ENCODE results near the gene TNFRSF4. TPM values are rescaled to one million over a fixed set of nuclear protein-coding genes. Genes with fewer than 3 reads are reported as not detected.

TNFRSF4 gene
- total RNA-seq, 1 donor from 2014 or later, result not detected

DNA sequence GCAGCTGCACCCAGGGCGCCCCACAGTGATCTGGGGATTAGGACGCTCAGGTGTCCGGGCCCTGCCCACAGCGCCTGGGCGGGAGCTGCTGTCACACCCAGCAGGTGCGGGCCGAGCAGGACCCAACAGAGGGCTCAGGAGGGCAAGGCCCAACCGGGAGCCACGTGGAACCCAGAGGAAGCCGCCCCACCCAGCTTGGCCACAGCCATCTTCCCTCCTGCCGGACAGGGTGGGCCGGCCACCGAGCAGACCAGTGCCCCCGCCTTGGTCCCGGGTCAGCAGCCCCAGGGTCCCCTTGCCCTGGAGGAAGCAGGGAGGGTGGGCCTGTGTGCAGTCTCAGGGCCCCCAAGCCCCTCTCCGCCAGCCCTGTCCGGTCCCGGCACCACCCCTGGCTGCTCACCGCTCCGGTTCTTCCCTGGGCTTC, 46.5 kb downstream of the TNFRSF4 start:
- TF ChIP-seq POLR2A (IDR thresholded peaks at IDR 0.05) (no peak), POLR2AphosphoS5 (IDR thresholded peaks at IDR 0.05; ENCODE audit: insufficient read depth in 1 of 2, low read depth in 1 of 2) (no peak)
- TF ChIP-seq, protein P1, sequence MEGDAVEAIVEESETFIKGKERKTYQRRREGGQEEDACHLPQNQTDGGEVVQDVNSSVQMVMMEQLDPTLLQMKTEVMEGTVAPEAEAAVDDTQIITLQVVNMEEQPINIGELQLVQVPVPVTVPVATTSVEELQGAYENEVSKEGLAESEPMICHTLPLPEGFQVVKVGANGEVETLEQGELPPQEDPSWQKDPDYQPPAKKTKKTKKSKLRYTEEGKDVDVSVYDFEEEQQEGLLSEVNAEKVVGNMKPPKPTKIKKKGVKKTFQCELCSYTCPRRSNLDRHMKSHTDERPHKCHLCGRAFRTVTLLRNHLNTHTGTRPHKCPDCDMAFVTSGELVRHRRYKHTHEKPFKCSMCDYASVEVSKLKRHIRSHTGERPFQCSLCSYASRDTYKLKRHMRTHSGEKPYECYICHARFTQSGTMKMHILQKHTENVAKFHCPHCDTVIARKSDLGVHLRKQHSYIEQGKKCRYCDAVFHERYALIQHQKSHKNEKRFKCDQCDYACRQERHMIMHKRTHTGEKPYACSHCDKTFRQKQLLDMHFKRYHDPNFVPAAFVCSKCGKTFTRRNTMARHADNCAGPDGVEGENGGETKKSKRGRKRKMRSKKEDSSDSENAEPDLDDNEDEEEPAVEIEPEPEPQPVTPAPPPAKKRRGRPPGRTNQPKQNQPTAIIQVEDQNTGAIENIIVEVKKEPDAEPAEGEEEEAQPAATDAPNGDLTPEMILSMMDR (IDR thresholded peaks at IDR 0.05), result no peak
- Histone ChIP-seq H3K27ac (no peak overlapping the region), H3K36me3 (no peaks in the 10 kb centered on the region), H3K27me3 (no peaks in the 10 kb centered on the region), H3K9me3 (no peaks in the 10 kb centered on the region), H3K4me1 (peaks cover 14% of the 10 kb centered on the region), H3K4me3 (no peak overlapping the region)
- intact Hi-C loops (cut with DNase I), result no loop called here
- no peak for DNase-seq (ENCODE audit: extremely low spot score in 2 of 2)

DNA sequence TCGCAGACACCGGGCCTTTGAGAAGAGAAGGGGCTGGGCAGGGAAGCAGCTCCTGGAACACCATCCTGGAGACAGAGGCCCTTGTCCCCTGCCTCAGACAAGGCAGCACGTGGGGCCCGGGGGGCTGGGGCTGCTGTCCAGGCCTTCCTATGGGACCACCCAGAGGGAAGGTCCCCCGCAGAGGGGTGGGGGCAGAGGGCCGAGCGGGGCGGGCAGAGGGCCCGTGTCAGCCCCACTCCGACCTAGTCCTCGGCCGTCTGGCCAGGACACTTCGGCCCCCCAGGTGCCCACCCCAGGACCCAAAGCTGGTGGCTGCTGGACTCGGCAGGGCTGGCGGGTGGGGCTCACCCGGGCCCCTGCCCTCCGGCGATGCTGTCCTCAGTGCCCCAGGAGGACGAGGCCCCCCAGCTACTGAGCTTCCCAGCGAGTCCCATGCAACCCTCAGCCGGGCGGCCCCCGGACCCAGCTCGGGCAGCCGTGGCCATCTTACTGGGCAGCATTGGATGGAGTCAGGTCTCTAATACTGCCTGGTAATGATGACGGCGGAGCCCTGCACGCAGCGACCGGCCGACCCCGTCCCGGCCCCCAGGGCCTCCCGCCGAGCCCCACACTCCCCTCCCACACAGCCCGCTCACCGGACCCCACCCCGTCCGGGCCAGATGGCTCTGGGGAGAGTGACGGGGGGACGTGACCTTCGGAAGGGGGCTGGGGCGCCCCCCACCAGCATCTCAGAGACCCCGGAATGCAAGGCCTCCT, 47.1 kb downstream of the TNFRSF4 start:
- Histone ChIP-seq H3K4me3 (peak overlapping the region in 1 of 2 donors; percentile 46), H3K9me3 (no peaks in the 10 kb centered on the region), H3K27me3 (no peaks in the 10 kb centered on the region), H3K36me3 (no peaks in the 10 kb centered on the region), H3K4me1 (peaks cover 14% of the 10 kb centered on the region), H3K27ac (no peak overlapping the region)
- TF ChIP-seq, protein P1 (IDR thresholded peaks at IDR 0.05), result no peak
- TF ChIP-seq POLR2A (IDR thresholded peaks at IDR 0.05), result no peak
- no peak for TF ChIP-seq POLR2AphosphoS5 (IDR thresholded peaks at IDR 0.05; ENCODE audit: insufficient read depth in 1 of 2, low read depth in 1 of 2)
- intact Hi-C loops (cut with DNase I), result no loop called here
- DNase-seq (ENCODE audit: extremely low spot score in 2 of 2), result no peak

DNA sequence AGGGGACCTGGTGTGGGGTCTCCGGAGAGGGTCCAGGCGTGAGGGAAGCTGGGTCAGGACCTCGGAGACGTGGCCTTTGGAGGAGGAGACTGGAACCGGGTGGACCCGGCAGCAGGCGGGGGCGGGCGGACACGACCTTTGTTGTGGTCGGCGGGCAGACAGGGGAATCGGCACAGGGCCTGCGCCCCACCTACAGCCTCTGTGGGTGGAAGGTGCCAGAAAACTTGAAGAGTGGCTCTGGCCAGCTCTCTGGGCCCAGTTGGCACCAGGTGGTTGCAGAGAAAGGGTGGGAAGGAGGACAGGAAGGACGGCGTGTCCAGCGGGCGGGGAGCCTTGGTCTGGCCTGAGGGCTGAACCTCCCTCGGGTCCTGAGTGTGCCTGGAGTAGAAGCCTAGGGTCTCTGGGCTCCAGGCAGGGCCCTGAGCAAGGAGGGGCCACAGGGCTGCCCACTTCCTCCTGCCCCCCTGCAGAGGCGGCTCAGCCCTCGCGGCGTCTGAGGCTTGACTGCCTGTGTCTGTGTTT, 48.0 kb downstream of the TNFRSF4 start:
- Histone ChIP-seq H3K9me3 (no peaks in the 10 kb centered on the region), H3K4me1 (peaks cover 14% of the 10 kb centered on the region), H3K27ac (no peak overlapping the region), H3K36me3 (no peaks in the 10 kb centered on the region), H3K27me3 (no peaks in the 10 kb centered on the region), H3K4me3 (peak overlapping the region in 1 of 2 donors; percentile 46)
- intact Hi-C loops (cut with DNase I), result no loop called here
- DNase-seq (ENCODE audit: extremely low spot score in 2 of 2), result no peak
- TF ChIP-seq POLR2AphosphoS5 (IDR thresholded peaks at IDR 0.05; ENCODE audit: insufficient read depth in 1 of 2, low read depth in 1 of 2) (no peak), POLR2A (IDR thresholded peaks at IDR 0.05) (no peak)
- TF ChIP-seq, protein P1 (IDR thresholded peaks at IDR 0.05), result no peak

- Histone ChIP-seq H3K27ac (peak overlapping the region; percentile 45), H3K9me3 (no peaks in the 10 kb centered on the region), H3K27me3 (no peaks in the 10 kb centered on the region), H3K4me3 (peak overlapping the region in 1 of 2 donors; percentile 46), H3K4me1 (peaks cover 14% of the 10 kb centered on the region), H3K36me3 (no peaks in the 10 kb centered on the region)
- intact Hi-C loops (cut with DNase I), result no loop called here
- no peak for TF ChIP-seq POLR2A (IDR thresholded peaks at IDR 0.05)
- DNase-seq (ENCODE audit: extremely low spot score in 2 of 2), result no peak
Measured at GRCh38 chr1:1165485-1165884, 48.5 kb downstream of the TNFRSF4 start.

GRCh38 chr1:1164701-1165451, 49.1 kb downstream of the TNFRSF4 start:
- intact Hi-C loops (cut with DNase I), result no loop called here

More at GRCh38 chr1:1164701-1165451, 49.1 kb downstream of the TNFRSF4 start:
- no peak for DNase-seq (ENCODE audit: extremely low spot score in 2 of 2)
- TF ChIP-seq, protein P1 (IDR thresholded peaks at IDR 0.05), result no peak
- peak in 1 of 2 donors; percentile 35 for TF ChIP-seq POLR2AphosphoS5 (IDR thresholded peaks at IDR 0.05; ENCODE audit: insufficient read depth in 1 of 2, low read depth in 1 of 2)
- Histone ChIP-seq H3K4me1 (peaks cover 14% of the 10 kb centered on the region), H3K9me3 (no peaks in the 10 kb centered on the region), H3K36me3 (no peaks in the 10 kb centered on the region), H3K27me3 (no peaks in the 10 kb centered on the region), H3K4me3 (peak overlapping the region in 1 of 2 donors; percentile 46), H3K27ac (peak overlapping the region; percentile 75)
